T1000 (cell line): ENCODE results near the gene ABHD2.

Experiments used
- DNase-seq: peaks from one replicate; lab custom pipeline; 2025; ENCODE audit warnings: mixed read lengths; lab: John Stamatoyannopoulos, UW

The ABHD2 gene

GRCh38 chr15:89167267-89168176, 79.3 kb downstream of the ABHD2 start:
- DNase-seq, result peak; percentile 19

- DNase-seq, result no peak
Measured at GRCh38 chr15:89168316-89168833, 80.1 kb downstream of the ABHD2 start.

GRCh38 chr15:89170364-89170763, 82.1 kb downstream of the ABHD2 start:
- DNase-seq, result no peak

- DNase-seq, result no peak
Measured at GRCh38 chr15:89171136-89172072, 83.1 kb downstream of the ABHD2 start.

- no peak for DNase-seq
Measured at GRCh38 chr15:89172921-89173320, 84.7 kb downstream of the ABHD2 start.

- DNase-seq, result no peak
Measured at GRCh38 chr15:89174476-89174875, 86.2 kb downstream of the ABHD2 start.

GRCh38 chr15:89175617-89176191, 87.4 kb downstream of the ABHD2 start:
- no peak for DNase-seq

- no peak for DNase-seq
Measured at GRCh38 chr15:89177116-89177515, 88.9 kb downstream of the ABHD2 start.

- DNase-seq, result no peak
Measured at GRCh38 chr15:89177633-89178306, 89.5 kb downstream of the ABHD2 start.

- DNase-seq, result no peak
Measured at GRCh38 chr15:89178307-89178977, 90.2 kb downstream of the ABHD2 start.

- DNase-seq, result peak; percentile 60
Measured at GRCh38 chr15:89179966-89180875, 92.0 kb downstream of the ABHD2 start.

GRCh38 chr15:89184357-89184756, 96.1 kb downstream of the ABHD2 start:
- no peak for DNase-seq

GRCh38 chr15:89184886-89185526, 96.8 kb downstream of the ABHD2 start:
- DNase-seq, result no peak

- no peak for DNase-seq
Measured at GRCh38 chr15:89186803-89187202, 98.5 kb downstream of the ABHD2 start.

- no peak for DNase-seq
Measured at GRCh38 chr15:89187301-89187985, 99.2 kb downstream of the ABHD2 start.

GRCh38 chr15:89187986-89188514, 99.8 kb downstream of the ABHD2 start:
- DNase-seq, result no peak

- DNase-seq, result no peak
Measured at GRCh38 chr15:89192136-89192535, 103.9 kb downstream of the ABHD2 start.

- DNase-seq, result no peak
Measured at GRCh38 chr15:89192766-89193165, 104.5 kb downstream of the ABHD2 start.
